HG02973 (cell line): ENCODE measurements around the gene COL5A1.

Experiments
- ATAC-seq: cut with Tn5 transposase; IDR thresholded peaks from one replicate; pipeline ENCODE4 v1.9.1; 2021; ENCODE audit warnings: moderate library complexity; ENCODE audit not compliant: unreplicated experiment

COL5A1 gene

GRCh38 chr9:134606951-134607731 lies 34.5 kb upstream of the COL5A1 start:
- no peak for ATAC-seq

- no peak for ATAC-seq
Observed at GRCh38 chr9:134607971-134608370, 33.6 kb upstream of the COL5A1 start.

- no peak for ATAC-seq
Observed at GRCh38 chr9:134611046-134611445, 30.6 kb upstream of the COL5A1 start.

- ATAC-seq, result no peak
Observed at GRCh38 chr9:134612309-134612708, 29.3 kb upstream of the COL5A1 start.

- no peak for ATAC-seq
Observed at GRCh38 chr9:134612715-134613114, 28.9 kb upstream of the COL5A1 start.

GRCh38 chr9:134614256-134614655 lies 27.3 kb upstream of the COL5A1 start:
- no peak for ATAC-seq

- no peak for ATAC-seq
Observed at GRCh38 chr9:134616341-134616740, 25.3 kb upstream of the COL5A1 start.

- no peak for ATAC-seq
Observed at GRCh38 chr9:134617246-134617645, 24.4 kb upstream of the COL5A1 start.

- ATAC-seq, result no peak
Observed at GRCh38 chr9:134617836-134618162, 23.8 kb upstream of the COL5A1 start.

GRCh38 chr9:134618163-134618832 lies 23.3 kb upstream of the COL5A1 start:
- ATAC-seq, result no peak

GRCh38 chr9:134618833-134619447 lies 22.7 kb upstream of the COL5A1 start:
- ATAC-seq, result no peak

- no peak for ATAC-seq
Observed at GRCh38 chr9:134619448-134619982, 22.1 kb upstream of the COL5A1 start.

GRCh38 chr9:134619983-134620661 lies 21.5 kb upstream of the COL5A1 start:
- no peak for ATAC-seq

GRCh38 chr9:134620751-134621557 lies 20.6 kb upstream of the COL5A1 start:
- ATAC-seq, result no peak

GRCh38 chr9:134621558-134622110 lies 20.0 kb upstream of the COL5A1 start:
- ATAC-seq, result no peak

GRCh38 chr9:134622896-134623257 lies 18.7 kb upstream of the COL5A1 start:
- ATAC-seq, result no peak

GRCh38 chr9:134623258-134624066 lies 18.1 kb upstream of the COL5A1 start:
- no peak for ATAC-seq

GRCh38 chr9:134624137-134624591 lies 17.4 kb upstream of the COL5A1 start:
- ATAC-seq, result no peak

- ATAC-seq, result no peak
Observed at GRCh38 chr9:134624621-134625181, 16.9 kb upstream of the COL5A1 start.
